NCI-H2227 (cell line): ENCODE measurements around the gene CACNA2D3.

Source experiments
- DNase-seq: peaks from one replicate; lab custom pipeline; 2025; ENCODE audit not compliant: unreplicated experiment; lab: John Stamatoyannopoulos, UW

Gene CACNA2D3

GRCh38 chr3:54324103-54324502 lies 201.8 kb downstream of the CACNA2D3 start:
- peak; percentile 54 for DNase-seq

GRCh38 chr3:54326951-54327350 lies 204.6 kb downstream of the CACNA2D3 start:
- no peak for DNase-seq

GRCh38 chr3:54331341-54331740 lies 209.0 kb downstream of the CACNA2D3 start:
- DNase-seq = no peak

DNA sequence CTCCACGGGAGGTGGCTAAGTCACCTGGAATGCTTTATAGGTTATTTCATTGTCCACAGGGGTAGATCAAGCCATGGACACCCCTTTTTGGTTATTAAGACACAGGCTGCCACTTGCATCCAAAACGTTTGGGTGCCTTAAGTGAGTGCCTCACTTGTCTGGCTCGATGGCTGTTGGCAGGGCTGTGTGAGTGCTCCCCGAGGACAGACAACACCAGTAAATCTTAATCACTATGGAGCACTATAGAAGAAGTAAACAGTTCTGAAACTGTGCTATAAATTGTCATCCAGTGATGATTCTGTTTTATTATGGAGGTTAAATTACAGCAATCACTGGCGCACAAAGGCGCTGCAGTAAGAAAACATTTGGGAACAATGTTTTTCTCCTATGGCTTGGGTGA lies 215.5 kb downstream of the CACNA2D3 start:
- DNase-seq = no peak

GRCh38 chr3:54339608-54340007 lies 217.3 kb downstream of the CACNA2D3 start:
- no peak for DNase-seq

GRCh38 chr3:54341811-54342210 lies 219.5 kb downstream of the CACNA2D3 start:
- DNase-seq = no peak

GRCh38 chr3:54342676-54343075 lies 220.3 kb downstream of the CACNA2D3 start:
- no peak for DNase-seq

DNA sequence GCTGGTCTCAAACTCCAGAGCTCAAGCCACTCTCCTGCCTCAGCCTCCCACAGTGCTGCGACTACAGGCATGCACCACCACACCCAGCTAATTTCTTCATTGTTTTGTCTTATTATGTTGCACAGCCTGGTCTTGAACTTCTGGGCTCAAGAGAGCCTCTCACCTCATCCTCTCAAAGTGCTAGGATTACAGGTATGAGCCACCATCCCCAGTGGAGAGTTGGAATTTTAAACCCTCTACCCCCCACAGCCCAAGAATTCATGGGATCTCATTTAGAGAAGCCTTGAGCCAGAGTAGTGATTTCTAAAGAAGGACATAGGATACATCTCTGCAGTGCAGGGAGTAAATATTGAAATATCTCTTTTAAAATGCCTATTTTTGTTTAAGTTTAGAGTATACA lies 221.1 kb downstream of the CACNA2D3 start:
- DNase-seq = no peak

DNA sequence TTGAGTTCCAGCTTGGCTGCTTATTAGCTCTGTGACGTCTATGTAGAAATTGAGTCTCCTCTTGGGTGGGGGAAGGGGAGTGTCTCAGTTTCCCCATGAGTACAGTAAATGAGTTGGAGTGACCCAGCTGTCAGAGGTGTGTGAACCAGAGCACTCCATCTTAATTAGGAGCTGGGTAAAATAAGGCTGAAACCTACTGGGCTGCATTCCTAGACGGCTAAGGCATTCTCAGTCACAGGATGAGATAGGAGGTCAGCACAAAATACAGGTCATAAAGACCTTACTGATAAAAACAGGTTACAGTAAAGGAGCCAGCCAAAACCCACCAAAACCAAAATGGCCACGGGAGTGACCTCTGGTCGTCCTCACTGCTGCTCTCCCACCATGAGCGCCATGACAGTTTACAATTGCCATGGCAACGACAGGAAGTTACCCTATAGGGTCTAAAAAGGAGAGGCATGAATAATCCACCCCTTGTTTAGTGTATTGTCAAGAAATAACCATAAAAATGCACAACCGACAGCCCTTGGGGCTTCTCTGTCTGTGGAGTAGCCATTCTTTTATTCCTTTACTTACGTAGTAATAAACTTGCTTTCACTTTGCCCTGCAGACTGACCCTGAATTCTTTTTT lies 222.4 kb downstream of the CACNA2D3 start:
- no peak for DNase-seq

DNA sequence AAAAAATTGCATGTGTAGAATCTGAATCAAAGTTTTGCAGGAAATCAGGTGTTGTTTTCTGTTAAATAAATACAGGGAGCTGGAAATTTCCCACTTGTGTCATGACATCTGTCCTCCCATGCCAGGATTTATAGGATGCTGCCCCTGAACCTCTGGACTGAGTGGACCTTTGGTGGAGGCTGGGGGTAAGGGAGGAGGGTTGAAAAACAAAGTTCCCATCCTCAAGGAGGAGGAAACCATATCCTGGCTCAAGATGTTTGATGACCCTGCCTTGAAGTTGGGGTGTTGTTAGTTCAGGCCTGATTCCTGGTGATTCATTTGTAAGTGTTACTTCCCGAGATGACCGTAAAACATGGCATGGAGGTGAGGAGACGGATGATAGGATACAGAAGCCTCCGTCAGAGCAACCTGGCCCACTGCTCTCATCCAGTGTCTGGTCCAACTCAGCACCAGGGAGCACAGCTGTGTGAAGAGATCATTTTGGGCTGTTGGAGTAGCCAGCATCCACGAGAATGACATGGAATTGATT lies 223.6 kb downstream of the CACNA2D3 start:
- no peak for DNase-seq

DNA sequence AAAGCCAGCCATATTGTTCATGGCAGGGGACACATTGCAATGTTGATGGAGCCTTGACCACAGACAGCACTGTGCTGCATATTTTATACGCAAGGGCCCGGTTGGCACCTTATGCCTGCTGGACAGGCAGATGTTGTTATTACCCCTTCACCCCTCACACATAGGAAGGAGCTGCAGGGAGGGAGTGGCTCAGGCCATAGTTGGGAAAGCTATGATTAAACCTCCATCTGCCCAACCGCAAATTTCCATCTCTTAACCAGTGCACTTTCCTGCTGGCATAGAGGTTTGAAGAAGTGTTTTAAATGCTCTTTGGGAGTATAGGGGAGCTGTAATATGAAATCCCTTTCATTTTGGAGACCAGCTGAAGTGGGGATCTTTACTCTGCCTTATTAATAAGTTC lies 224.7 kb downstream of the CACNA2D3 start:
- DNase-seq = peak; percentile 72

DNA sequence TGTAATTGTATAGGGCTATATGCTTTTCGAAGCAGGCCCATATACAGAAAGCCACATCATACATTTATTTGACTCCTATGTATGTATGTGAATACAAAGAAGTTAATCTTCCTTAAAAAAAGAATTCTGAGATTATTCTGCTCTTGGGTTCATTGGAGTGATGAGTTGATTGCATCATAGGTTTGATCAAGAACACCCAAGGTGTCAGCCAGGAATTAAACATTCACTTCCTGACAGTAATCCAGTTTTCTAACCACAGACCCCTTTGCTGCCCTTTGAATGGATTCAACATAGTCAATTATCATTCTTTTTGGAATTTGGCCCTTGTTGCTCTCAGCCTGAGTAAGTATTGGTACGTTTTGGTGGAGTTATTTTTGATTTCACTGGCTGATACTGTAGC lies 225.6 kb downstream of the CACNA2D3 start:
- DNase-seq = no peak

GRCh38 chr3:54349231-54349652 lies 226.9 kb downstream of the CACNA2D3 start:
- DNase-seq = no peak

DNA sequence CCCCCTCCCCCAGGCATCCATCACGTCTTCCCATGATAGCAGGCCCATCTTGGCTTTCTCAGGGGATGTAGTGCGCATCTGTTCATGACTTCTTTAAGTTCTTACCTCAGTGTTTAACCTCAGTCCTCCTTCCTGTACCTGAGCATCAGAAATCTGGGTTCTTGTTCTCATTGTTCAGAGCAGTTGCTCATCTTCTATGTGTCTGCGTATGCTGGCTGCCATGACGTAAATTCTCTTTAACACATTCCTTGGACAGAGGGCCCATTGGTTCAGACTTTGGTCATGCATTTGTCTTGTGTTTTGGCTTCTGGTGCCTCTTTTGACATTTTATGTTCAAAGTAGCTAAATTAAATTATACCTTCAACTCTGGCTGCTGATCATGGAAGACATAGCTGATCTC lies 227.3 kb downstream of the CACNA2D3 start:
- no peak for DNase-seq

- peak; percentile 38 for DNase-seq
Observed at GRCh38 chr3:54353546-54353945, 231.2 kb downstream of the CACNA2D3 start.

DNA sequence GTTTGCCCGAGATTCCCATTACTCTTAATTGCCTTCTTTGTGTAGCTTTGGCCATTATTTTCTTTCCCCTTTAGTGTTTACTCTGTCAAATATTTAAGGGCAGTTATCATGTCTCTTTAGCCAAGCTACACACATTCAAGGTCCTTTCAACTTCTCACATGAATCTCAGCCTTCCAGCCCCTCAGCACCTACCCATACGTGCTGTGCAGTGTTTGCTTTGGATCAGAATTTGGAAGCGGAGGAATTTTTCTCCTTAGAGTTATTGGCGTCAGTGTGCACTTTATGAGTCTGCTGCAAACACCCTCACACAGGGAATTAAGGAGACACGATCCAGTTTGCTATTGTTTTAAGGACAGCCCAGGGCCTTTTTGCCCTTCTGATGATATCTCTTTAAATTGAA lies 231.6 kb downstream of the CACNA2D3 start:
- no peak for DNase-seq

DNA sequence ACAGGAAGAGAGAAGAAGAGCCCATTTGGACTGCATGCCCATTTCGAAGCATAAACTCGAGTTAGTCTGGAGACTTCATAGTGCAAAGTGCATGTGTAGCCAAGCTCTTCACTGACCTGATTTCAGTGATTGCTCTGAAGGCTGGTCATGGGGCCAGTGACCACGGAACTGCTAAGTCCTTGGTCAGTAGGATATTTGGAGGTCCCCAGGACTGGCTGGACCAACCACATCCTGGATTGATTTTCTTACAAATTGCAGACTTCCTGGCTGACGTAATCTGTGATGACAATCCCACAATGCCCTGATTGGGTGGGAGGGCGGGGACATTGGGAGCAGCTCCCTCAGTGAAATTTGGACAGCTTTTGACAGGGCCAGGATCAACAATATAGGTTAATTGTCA lies 233.4 kb downstream of the CACNA2D3 start:
- no peak for DNase-seq

DNA sequence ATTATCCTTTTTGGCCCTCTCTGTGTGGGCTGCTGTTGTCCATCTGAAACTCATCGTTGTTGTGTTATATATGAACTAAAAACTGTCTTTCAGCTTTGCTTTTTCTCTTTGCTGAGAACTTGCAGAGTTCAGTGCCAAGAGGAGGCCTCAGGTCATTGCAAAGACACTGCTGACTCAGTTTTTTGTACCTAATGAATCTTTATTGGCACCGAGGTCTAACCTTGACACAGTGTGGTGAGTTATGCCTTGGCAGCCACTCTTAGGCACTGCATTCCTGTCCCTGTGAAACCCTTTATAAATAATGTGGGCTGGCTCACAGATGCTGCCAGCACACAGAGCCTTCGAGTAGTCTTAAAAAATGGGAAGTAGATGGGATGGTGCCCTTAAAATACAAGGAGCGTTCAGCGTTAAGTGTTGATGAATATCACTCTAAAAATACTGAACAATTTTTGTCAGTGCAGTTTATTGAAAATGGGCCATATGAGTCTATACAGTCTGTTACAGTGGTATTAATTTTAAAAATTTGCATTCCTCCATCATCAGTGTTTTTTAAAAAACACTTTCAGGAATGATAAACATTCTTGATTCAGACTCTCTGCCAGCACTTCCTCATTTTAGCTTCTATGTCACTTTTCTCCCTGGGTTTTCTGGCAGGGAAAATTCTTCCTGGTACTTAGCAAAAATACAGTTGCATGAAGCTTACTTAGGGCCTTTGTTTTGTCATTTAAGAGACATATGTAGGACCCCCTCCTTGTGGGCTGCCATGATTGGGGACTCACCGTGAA lies 234.1 kb downstream of the CACNA2D3 start:
- DNase-seq = no peak

GRCh38 chr3:54357301-54357700 lies 234.9 kb downstream of the CACNA2D3 start:
- no peak for DNase-seq

DNA sequence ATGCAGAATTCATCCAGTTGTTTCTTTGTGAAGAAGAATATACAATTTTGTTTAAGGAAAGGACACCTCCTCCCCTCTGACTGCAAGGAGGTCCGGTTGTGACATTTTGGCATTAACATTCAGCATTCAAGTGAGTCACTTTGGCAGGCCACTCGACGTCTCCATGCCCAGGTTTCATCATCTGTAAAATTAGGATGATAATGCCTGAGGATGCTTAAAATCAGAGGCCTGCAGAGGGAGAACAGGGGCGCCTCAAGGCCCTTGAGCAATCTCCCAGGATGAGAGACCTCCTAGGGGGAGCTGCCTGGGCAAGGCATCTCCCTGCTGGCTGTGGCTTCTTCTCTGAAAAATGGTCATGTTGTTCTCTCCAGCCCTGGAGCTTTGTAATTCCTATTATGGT lies 236.0 kb downstream of the CACNA2D3 start:
- no peak for DNase-seq

GRCh38 chr3:54358969-54359694 lies 236.8 kb downstream of the CACNA2D3 start:
- DNase-seq = no peak

DNA sequence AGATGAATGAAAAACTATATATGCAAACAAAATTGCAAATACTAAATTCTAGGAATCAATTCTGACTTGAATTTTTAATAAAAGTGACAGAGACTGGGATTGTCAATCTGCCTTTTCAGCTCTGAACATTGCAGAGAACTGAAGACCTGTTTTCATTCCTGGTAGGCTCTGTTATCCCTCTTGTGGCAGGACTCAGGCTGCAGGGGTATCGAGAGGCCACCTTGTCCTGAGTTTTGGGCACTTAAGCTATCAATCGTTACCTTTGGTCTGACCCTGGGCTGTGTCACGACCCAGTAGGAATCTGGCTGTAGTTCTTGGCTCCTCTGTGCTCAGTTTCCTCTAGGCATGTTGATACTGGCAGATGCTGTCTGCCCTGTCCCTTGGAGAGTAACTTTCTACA lies 238.0 kb downstream of the CACNA2D3 start:
- DNase-seq = no peak
